Skeletal muscle tissue (tissue), 2 donors: Measurements from ENCODE around the gene MTMR10. TPM values are rescaled to one million over a fixed set of nuclear protein-coding genes. Genes with fewer than 3 reads are reported as not detected.

Experiments
- small RNA-seq: library from RNA; depleted of rRNA; stranded (forward); fragments of <200 nt; gene quantifications from one replicate; pipeline ENCODE3, GENCODE V24; 2014
- total RNA-seq: library from RNA; depleted of rRNA; stranded (reverse); fragments of >200 nt; gene quantifications from one replicate; pipeline ENCODE4 v1.2.3, GENCODE V29; 2014

The MTMR10 gene
- total RNA-seq, 1 donor from 2014 or later = 21.4 TPM

Small RNA genes lying within 50 kb of the gene (small RNA-seq; reads per million reads assigned to genes)
- gene RNU6-466P = not detected

Other genes starting within 250 kb of the MTMR10 start
- gene FAN1, start 87.7 kb downstream of the MTMR10 start, total RNA-seq = 26.6 TPM
- not detected for gene TRPM1, start 110.1 kb upstream of the MTMR10 start, total RNA-seq